Liver (tissue), 3 donors: Measurements from ENCODE around the gene DDX5.

Experiments used
- ATF3 ChIP-seq: IDR thresholded peaks from 2 replicates; pipeline ENCODE4 v1.6.1; 2016; ENCODE audit warnings: antibody characterized with exemption
- CTCF ChIP-seq: fragments of 150-350 bp; IDR thresholded peaks from 2 replicates; pipeline ENCODE4 v1.5.1; 2017; ENCODE audit warnings: improper control_type of control experiment, low read depth, low read length; ENCODE audit not compliant: missing input control
- JUND ChIP-seq, 2 donors: IDR thresholded peaks; 2 replicates each; pipeline ENCODE4 v1.6.1; 2016; ENCODE audit warnings: antibody characterized with exemption in 2 of 2
- NR2F2 ChIP-seq: IDR thresholded peaks from 2 replicates; pipeline ENCODE4 v1.6.1; 2016; ENCODE audit warnings: antibody characterized with exemption
- RAD21 ChIP-seq, 2 donors: IDR thresholded peaks; 2 replicates each; pipeline ENCODE4 v1.6.1; 2016; ENCODE audit warnings: antibody characterized with exemption in 2 of 2, mild to moderate bottlenecking in 2 of 2
- REST ChIP-seq: IDR thresholded peaks from 2 replicates; pipeline ENCODE4 v1.6.1; 2016; ENCODE audit warnings: antibody characterized with exemption, mild to moderate bottlenecking
- RXRA ChIP-seq, 2 donors: IDR thresholded peaks; 2 replicates each; pipeline ENCODE4 v1.6.1; 2017 to 2018; ENCODE audit warnings: antibody characterized with exemption in 2 of 2, mild to moderate bottlenecking in 1 of 2
- SP1 ChIP-seq: IDR thresholded peaks from 2 replicates; pipeline ENCODE4 v1.6.1; 2018; ENCODE audit warnings: antibody characterized with exemption, mild to moderate bottlenecking
- TAF1 ChIP-seq: conservative IDR thresholded peaks from 2 replicates; pipeline ENCODE4 v1.6.1; 2016; ENCODE audit warnings: antibody characterized with exemption, mild to moderate bottlenecking
- YY1 ChIP-seq: IDR thresholded peaks from 2 replicates; pipeline ENCODE4 v1.6.1; 2016; ENCODE audit warnings: antibody characterized with exemption, mild to moderate bottlenecking
- ZBTB33 ChIP-seq: IDR thresholded peaks from 2 replicates; pipeline ENCODE4 v1.6.1; 2016; ENCODE audit warnings: antibody characterized with exemption
- donor health status: healthy.
- donor health status: healthy.

GRCh38 chr17:64507413-64507782 is 1.3 kb upstream of the DDX5 start:
- TF ChIP-seq CTCF (peak; percentile 27), REST (no peak), ZBTB33 (no peak), JUND (IDR thresholded peaks at IDR 0.05) (no peak), SP1 (no peak), RAD21 (IDR thresholded peaks at IDR 0.05) (peak; percentile 32 to 48), TAF1 (no peak), ATF3 (no peak), YY1 (no peak), RXRA (IDR thresholded peaks at IDR 0.05) (no peak), NR2F2 (no peak)
